ENCODE results near the gene C16orf96.
A peak's percentile ranks its signal among the peaks of the same experiment; 100 is the strongest.

The C16orf96 gene

GRCh38 chr16:4612977-4613635 is 57.0 kb downstream of the C16orf96 start:
- H3K36me3 ChIP-seq (ENCODE audit: insufficient read depth, low read length) = peaks cover 27% of the 10 kb centered on the region

GRCh38 chr16:4613636-4614570 is 57.8 kb downstream of the C16orf96 start:
- Histone ChIP-seq H4K20me1 (ENCODE audit: insufficient read depth, low read length) (peaks cover 48% of the 10 kb centered on the region), H3K4me1 (ENCODE audit: insufficient read depth, low read length) (peaks cover 52% of the 10 kb centered on the region), H3K9me3 (ENCODE audit: insufficient read depth, low read length, severe bottlenecking) (no peaks in the 10 kb centered on the region), H3K79me2 (ENCODE audit: insufficient read depth, low read length) (peaks cover 77% of the 10 kb centered on the region), H3K27me3 (ENCODE audit: insufficient read depth, low read length, poor library complexity) (no peaks in the 10 kb centered on the region), H3K9ac (ENCODE audit: low read depth, low read length) (peak overlapping the region; percentile 82), H3K4me3 (ENCODE audit: low read depth in 1 of 2, low read length in 2 of 2) (peak overlapping the region; percentile 36 to 66; a peak in 3 of 4 replicates), H2AFZ (ENCODE audit: low read depth, low read length) (peak overlapping the region; percentile 87), H3K4me2 (ENCODE audit: insufficient read depth, low read length) (peak overlapping the region; percentile 92), H3K36me3 (ENCODE audit: insufficient read depth, low read length) (peaks cover 20% of the 10 kb centered on the region), H3K27ac (ENCODE audit: low read length) (peak overlapping the region; percentile 87)
- DNase-seq (peak; percentile 45), ATAC-seq (ENCODE audit: insufficient read depth, low read depth) (no peak)
- TF ChIP-seq EZH2 (IDR thresholded peaks at IDR 0.05; ENCODE audit: borderline replicate concordance, low read depth, low read length, severe bottlenecking) (no peak), CTCF (IDR thresholded peaks at IDR 0.05; ENCODE audit: borderline replicate concordance, extremely low read depth, low read length, poor library complexity, severe bottlenecking) (peak; percentile 12)

More at GRCh38 chr16:4612977-4613635, 57.0 kb downstream of the C16orf96 start:
- peaks cover 55% of the 10 kb centered on the region for H4K20me1 ChIP-seq (ENCODE audit: insufficient read depth, low read length)
- H3K9me3 ChIP-seq (ENCODE audit: insufficient read depth, low read length, severe bottlenecking) = no peaks in the 10 kb centered on the region
- peak overlapping the region; percentile 92 for H3K4me2 ChIP-seq (ENCODE audit: insufficient read depth, low read length)
- peaks cover 46% of the 10 kb centered on the region for H3K4me1 ChIP-seq (ENCODE audit: insufficient read depth, low read length)
- H3K4me3 ChIP-seq (ENCODE audit: low read depth in 1 of 2, low read length in 2 of 2) = peak overlapping the region; percentile 36 to 66; a peak in 3 of 4 replicates
- H3K9ac ChIP-seq (ENCODE audit: low read depth, low read length) = peak overlapping the region; percentile 82
- no peak for TF ChIP-seq CTCF (IDR thresholded peaks at IDR 0.05; ENCODE audit: borderline replicate concordance, extremely low read depth, low read length, poor library complexity, severe bottlenecking)
- TF ChIP-seq EZH2 (IDR thresholded peaks at IDR 0.05; ENCODE audit: borderline replicate concordance, low read depth, low read length, severe bottlenecking) = no peak
- H3K79me2 ChIP-seq (ENCODE audit: insufficient read depth, low read length) = peaks cover 69% of the 10 kb centered on the region
- ATAC-seq (ENCODE audit: insufficient read depth, low read depth) (no peak), DNase-seq (no peak)
- H3K27me3 ChIP-seq (ENCODE audit: insufficient read depth, low read length, poor library complexity) = no peaks in the 10 kb centered on the region
- H2AFZ ChIP-seq (ENCODE audit: low read depth, low read length) = no peak overlapping the region
- H3K27ac ChIP-seq (ENCODE audit: low read length) = peak overlapping the region; percentile 54

GRCh38 chr16:4614571-4615383 is 58.6 kb downstream of the C16orf96 start, which contains the start of gene UBALD1:
Gene UBALD1, minus strand, starts transcription at chr16:4614888. Its CDS starts 91 bp downstream, at chr16:4614797.
- peak within 1 kb of the TSS; percentile 87 for H2AFZ ChIP-seq (ENCODE audit: low read depth, low read length)
- H3K27ac ChIP-seq (ENCODE audit: low read length) = peak within 1 kb of the TSS; percentile 87
- DNase-seq = peak; percentile 85
- no peaks in the 10 kb centered on the region for H3K9me3 ChIP-seq (ENCODE audit: insufficient read depth, low read length, severe bottlenecking)
- peaks cover 40% of the 10 kb centered on the region for H4K20me1 ChIP-seq (ENCODE audit: insufficient read depth, low read length)
- H3K4me2 ChIP-seq (ENCODE audit: insufficient read depth, low read length) = peak within 1 kb of the TSS; percentile 92
- no peaks in the 10 kb centered on the region for H3K27me3 ChIP-seq (ENCODE audit: insufficient read depth, low read length, poor library complexity)
- peak within 1 kb of the TSS; percentile 82 for H3K9ac ChIP-seq (ENCODE audit: low read depth, low read length)
- peaks cover 79% of the 10 kb centered on the region for H3K79me2 ChIP-seq (ENCODE audit: insufficient read depth, low read length)
- TF ChIP-seq EZH2 (IDR thresholded peaks at IDR 0.05; ENCODE audit: borderline replicate concordance, low read depth, low read length, severe bottlenecking) (no peak), CTCF (IDR thresholded peaks at IDR 0.05; ENCODE audit: borderline replicate concordance, extremely low read depth, low read length, poor library complexity, severe bottlenecking) (peak; percentile 2)
- H3K36me3 ChIP-seq (ENCODE audit: insufficient read depth, low read length) = peaks cover 12% of the 10 kb centered on the region; the same call in 1 of the 2 replicates
- peak; percentile 73 for ATAC-seq (ENCODE audit: insufficient read depth, low read depth)
- H3K4me3 ChIP-seq (ENCODE audit: low read depth in 1 of 2, low read length in 2 of 2) = peak within 1 kb of the TSS; percentile 36 to 66; a peak in 3 of 4 replicates
- peaks cover 54% of the 10 kb centered on the region for H3K4me1 ChIP-seq (ENCODE audit: insufficient read depth, low read length)
